HG03565 (cell line): Measurements from ENCODE around the gene GRK1.
"Not testable (repeated sequence)": the region's sequence is repeated elsewhere in the genome, so short reads cannot be mapped to it uniquely, and the experiment has no call there.

Experiments
- ATAC-seq: cut with Tn5 transposase; IDR thresholded peaks from one replicate; pipeline ENCODE4 v1.9.1; 2021; ENCODE audit warnings: mild to moderate bottlenecking, moderate library complexity; ENCODE audit not compliant: unreplicated experiment

GRK1 gene

GRCh38 chr13:113664751-113665596 lies 2.0 kb upstream of the GRK1 start:
- ATAC-seq, result no peak

DNA sequence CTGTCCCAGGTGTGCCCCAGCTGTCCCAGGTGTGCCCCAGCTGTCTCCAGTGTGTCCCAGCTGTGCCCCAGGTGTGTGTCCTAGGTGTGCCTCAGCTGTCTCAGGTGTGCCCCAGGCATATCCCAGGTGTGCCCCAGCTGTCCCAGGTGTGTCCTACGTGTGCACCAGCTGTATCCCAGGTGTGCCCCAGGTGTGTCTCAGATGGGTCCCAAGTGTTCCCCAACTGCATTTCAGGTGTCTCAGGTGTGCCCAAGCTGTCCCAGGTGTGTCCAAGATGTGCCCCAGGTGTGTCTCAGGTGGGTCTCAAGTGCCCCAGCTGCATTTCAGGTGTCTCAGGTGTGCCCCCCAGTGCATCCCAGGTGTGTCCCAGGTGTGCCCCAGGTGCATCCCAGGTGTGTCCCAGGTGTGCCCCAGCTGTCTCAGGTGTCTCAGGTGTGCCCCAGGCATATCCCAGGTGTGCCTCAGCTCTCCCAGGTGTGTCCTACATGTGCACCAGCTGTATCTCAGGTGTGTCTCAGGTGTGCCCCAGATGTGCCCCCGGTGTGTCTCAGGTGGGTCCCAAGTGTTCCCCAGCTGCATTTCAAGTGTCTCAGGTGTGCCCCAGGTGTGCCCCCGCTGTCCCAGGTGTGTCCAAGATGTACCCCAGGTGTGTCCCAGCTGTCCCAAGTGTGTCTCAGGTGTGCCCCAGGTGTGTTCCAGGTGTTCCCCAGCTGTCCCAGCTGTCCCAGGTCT lies 1.3 kb upstream of the GRK1 start:
- ATAC-seq, result no peak

DNA sequence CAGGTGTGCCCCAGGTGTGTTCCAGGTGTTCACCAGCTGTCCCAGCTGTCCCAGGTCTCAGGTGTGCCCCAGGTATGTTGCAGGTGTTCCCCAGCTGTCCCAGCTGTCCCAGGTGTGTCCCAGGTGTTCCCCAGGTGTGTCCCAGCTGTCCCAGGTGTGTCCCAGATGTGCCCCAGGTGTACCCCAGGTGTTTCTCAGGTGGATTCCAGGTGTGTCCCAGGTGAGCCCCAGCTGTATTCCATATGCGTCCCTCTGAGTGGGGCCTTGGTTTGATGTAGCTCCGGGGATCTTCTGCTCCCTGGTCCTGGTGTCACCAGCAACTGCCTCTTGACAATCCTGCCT lies 719 bp upstream of the GRK1 start:
- no peak for ATAC-seq

DNA sequence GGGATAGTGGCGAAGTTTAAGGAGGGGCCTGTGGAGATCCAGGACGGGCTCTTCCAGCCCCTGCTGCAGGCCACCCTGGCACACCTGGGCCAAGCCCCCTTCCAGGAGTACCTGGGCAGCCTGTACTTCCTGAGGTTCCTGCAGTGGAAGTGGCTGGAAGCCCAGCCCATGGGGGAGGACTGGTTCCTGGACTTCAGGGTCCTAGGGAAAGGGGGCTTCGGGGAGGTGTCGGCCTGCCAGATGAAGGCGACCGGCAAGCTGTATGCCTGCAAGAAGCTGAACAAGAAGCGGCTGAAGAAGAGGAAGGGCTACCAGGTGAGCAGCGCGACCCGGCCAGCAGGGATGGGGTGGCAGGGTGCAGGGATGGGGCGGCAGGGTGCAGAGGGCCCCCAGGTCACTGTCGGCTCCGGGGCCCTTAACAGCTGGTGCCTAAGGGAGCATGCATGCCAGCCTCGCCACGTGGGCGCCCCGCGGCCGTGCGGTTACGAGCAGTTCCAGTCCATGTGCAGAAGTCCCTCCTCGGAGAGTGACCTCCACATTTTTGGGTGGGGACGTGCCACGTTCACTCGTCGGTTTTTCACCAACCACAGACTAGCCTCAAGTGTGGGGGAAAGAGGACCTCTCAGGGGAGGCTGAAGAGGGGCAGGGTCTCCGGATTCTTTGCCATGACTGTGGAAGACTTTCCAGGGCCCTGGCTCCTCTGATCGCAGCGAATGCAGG lies 912 bp downstream of the GRK1 start:
- ATAC-seq, result no peak

DNA sequence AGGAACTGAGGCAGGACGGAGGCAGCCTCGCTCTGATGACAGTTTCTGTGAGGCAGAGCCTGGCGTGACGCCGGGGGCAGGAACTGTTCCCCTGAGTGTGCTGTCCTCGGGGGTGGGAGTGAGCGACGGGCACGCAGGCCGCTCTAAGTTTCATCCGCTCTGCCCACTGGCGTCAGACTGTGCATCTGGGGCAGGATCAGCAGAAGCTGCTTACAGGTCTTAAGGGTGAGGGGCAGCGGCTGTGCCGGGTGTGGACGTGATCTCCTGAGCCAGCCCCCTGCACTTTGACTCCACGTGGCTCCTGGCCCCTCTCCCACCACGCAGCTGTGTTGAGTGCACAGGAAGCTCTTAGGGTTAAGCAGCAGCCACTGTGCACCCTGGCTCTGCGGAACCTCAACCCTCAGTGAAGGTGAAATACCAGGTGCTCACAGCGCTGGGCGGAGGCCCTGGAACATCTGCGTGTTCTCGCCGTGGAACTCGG lies 1.5 kb downstream of the GRK1 start:
- ATAC-seq, result no peak

GRCh38 chr13:113669231-113669754 lies 2.3 kb downstream of the GRK1 start:
- ATAC-seq, result no peak

- ATAC-seq, result no peak
Observed at GRCh38 chr13:113669755-113670341, 2.8 kb downstream of the GRK1 start.

- no peak for ATAC-seq
Observed at GRCh38 chr13:113670541-113670940, 3.5 kb downstream of the GRK1 start.

GRCh38 chr13:113671066-113672001 lies 4.3 kb downstream of the GRK1 start:
- ATAC-seq, result no peak

- ATAC-seq, result no peak
Observed at GRCh38 chr13:113672002-113672651, 5.1 kb downstream of the GRK1 start.

DNA sequence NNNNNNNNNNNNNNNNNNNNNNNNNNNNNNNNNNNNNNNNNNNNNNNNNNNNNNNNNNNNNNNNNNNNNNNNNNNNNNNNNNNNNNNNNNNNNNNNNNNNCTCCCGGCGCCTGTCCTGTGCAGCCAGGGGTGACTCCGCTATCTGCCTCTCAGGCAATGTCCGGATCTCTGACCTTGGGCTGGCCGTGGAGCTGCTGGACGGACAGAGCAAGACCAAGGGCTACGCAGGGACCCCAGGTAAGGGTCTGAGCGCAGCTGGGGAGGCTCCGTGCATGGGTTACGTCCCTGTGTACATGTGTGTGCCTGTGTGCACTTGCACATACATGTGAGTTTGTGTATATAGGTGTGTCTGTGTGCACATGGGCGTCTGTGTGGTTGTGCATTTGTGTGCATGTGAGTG lies 55.9 kb downstream of the GRK1 start:
- no peak for ATAC-seq

- ATAC-seq, result no peak
Observed at GRCh38 chr13:113723410-113724015, 56.5 kb downstream of the GRK1 start.

- ATAC-seq, result no peak
Observed at GRCh38 chr13:113724016-113724758, 57.2 kb downstream of the GRK1 start.

DNA sequence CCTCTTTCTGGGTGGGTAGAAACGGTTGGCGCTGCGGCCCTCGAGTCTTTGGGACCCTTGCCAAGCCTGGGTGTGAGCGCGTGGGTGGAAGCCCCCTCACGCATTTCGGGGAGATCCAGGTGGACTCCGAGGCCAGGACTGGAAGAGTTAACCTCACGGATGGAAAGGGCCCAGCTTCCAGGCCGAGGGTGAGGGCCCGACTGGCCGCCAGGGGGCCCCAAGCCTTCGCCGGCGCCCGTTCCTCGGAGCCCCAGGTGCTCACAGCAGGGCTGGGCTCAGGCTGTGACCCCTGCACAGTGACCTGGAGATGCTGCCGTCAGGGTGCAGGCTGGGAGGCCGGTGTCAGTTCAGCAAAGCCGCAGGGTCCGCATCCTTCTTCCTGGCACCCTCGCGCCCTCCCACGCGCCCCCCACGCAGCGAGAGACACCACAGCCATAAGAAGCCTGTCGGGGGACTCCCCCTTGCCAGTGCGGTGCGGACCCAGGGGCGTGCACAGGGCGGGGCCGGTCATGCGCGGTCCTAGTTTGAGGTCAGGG lies 57.8 kb downstream of the GRK1 start:
- ATAC-seq, result peak; percentile 71

DNA sequence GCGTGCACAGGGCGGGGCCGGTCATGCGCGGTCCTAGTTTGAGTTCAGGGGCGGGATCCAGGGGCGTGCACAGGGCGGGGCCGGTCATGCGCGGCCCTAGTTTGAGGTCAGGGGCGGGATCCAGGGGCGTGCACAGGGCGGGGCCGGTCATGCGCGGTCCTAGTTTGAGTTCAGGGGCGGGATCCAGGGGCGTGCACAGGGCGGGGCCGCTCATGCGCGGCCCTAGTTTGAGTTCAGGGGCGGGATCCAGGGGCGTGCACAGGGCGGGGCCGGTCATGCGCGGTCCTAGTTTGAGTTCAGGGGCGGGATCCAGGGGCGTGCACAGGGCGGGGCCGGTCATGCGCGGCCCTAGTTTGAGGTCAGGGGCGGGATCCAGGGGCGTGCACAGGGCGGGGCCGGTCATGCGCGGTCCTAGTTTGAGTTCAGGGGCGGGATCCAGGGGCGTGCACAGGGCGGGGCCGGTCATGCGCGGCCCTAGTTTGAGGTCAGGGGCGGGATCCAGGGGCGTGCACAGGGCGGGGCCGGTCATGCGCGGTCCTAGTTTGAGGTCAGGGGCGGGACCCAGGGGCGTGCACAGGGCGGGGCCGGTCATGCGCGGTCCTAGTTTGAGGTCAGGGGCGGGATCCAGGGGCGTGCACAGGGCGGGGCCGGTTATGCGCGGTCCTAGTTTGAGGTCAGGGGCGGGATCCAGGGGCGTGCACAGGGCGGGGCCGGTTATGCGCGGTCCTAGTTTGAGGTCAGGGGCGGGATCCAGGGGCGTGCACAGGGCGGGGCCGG lies 58.5 kb downstream of the GRK1 start:
- ATAC-seq, result not testable (repeated sequence)

DNA sequence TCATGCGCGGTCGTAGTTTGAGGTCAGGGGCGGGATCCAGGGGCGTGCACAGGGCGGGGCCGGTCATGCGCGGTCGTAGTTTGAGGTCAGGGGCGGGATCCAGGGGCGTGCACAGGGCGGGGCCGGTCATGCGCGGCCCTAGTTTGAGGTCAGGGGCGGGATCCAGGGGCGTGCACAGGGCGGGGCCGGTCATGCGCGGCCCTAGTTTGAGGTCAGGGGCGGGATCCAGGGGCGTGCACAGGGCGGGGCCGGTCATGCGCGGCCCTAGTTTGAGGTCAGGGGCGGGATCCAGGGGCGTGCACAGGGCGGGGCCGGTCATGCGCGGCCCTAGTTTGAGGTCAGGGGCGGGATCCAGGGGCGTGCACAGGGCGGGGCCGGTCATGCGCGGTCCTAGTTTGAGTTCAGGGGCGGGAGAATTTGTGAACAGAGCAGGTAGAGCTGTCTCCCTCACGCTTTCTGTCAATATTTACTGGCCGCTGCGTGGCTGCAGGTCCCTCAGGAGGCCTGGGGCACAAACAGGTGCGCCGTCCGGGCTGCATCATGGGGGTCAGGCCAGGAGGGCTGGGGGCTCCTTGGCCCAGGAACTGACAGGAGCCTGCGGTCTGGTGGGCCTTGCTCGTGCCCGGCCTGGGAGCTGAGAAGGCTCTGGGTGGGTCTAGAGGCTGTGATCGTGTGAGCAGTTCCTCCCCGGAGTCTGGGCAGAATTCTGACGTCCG lies 59.2 kb downstream of the GRK1 start:
- not testable (repeated sequence) for ATAC-seq
